ENCODE data around the gene BUD13. TPM values are rescaled to one million over a fixed set of nuclear protein-coding genes. Genes with fewer than 3 reads are reported as not detected.

The BUD13 gene
- total and polyA plus RNA-seq, 8 donors = 12.5 to 41.2 (median 33.4) TPM

DNA sequence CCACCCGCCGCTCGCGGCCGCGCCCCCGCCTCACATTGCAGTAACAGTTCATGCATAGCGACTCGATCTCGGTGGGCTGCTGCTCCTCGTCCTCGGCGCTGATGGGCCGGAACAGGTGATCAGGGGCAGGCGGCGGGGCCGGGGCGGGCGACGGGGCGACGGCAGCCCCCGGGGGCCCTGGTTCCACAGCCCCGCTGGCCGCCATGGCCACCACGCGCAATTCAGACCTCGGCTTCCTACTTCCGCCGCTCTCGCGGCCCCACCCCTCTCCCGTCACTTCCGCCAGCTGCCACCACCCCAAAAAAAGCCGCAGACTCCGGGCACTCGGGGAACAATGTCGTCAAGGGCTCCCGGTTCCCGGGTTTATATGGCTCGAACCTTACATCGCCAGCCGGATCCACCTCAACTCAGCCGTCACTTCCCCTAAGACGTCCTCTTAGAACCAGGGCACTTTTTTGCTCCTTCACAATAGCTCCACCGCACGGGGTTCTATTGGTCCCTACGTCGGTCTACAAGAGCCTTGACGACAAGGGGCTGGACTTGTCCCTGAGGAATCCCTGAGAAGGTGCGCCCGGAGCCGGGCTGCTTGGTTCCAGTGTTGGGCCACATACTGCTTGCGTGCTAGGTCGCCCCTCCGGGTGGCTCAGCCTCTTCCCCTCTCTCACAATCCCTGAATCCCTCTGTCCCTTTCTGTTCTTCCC lies 15.1 kb upstream of the BUD13 start, which contains the start of gene ZPR1:
Gene ZPR1 (minus strand): TSS at position 238 of the 701 bp plus-strand sequence. CDS start 33 bp downstream, at position 205.
- no peaks in the 10 kb centered on the region for H3K9me3 ChIP-seq
- ATAC-seq (peak; percentile 92), DNase-seq (peak; percentile 80 to 97 (median 88))
- H3K4me1 ChIP-seq = peaks cover 13 to 30% of the 10 kb centered on the region in 2 donors
- intact Hi-C loops (cut with DNase I) = no loop called here
- peaks cover 0 to 36% of the 10 kb centered on the region in 2 donors for H3K36me3 ChIP-seq
- H3K4me3 ChIP-seq = peak within 1 kb of the TSS; percentile 71 to 100
- peak within 1 kb of the TSS; percentile 82 to 85 for H3K27ac ChIP-seq
- no peaks in the 10 kb centered on the region for H3K27me3 ChIP-seq
- TF ChIP-seq, protein P1, sequence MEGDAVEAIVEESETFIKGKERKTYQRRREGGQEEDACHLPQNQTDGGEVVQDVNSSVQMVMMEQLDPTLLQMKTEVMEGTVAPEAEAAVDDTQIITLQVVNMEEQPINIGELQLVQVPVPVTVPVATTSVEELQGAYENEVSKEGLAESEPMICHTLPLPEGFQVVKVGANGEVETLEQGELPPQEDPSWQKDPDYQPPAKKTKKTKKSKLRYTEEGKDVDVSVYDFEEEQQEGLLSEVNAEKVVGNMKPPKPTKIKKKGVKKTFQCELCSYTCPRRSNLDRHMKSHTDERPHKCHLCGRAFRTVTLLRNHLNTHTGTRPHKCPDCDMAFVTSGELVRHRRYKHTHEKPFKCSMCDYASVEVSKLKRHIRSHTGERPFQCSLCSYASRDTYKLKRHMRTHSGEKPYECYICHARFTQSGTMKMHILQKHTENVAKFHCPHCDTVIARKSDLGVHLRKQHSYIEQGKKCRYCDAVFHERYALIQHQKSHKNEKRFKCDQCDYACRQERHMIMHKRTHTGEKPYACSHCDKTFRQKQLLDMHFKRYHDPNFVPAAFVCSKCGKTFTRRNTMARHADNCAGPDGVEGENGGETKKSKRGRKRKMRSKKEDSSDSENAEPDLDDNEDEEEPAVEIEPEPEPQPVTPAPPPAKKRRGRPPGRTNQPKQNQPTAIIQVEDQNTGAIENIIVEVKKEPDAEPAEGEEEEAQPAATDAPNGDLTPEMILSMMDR (IDR thresholded peaks at IDR 0.05) = peak in 1 of 2 donors; percentile 23

GRCh38 chr11:116787436-116787785 lies 14.6 kb upstream of the BUD13 start:
- intact Hi-C loops (cut with DNase I) = no loop called here

DNA sequence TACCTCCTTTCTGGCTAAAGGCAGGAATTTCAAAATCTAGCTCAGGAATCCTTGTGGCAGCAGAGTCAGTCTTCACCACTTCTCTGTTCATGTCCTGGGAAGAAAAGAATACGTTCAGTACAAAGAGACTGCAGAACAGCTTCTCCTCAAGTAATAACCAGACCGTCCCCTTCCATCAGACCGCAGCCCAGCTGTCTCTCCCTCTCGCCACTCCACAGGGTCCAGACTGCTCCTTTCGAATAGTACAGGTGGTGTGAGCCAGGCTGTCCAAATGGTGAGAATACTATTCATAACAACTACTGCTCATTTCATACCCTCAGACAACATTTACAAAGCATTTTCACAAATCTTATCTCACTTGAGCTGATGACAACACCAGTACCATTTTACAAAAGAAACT lies 14.2 kb upstream of the BUD13 start:
- DNase-seq (no peak), ATAC-seq (no peak)
- Histone ChIP-seq H3K27ac (no peak overlapping the region), H3K4me3 (peak overlapping the region; percentile 71 to 100), H3K27me3 (no peaks in the 10 kb centered on the region), H3K9me3 (no peaks in the 10 kb centered on the region), H3K36me3 (peaks cover 0 to 46% of the 10 kb centered on the region in 2 donors), H3K4me1 (peaks cover 13 to 30% of the 10 kb centered on the region in 2 donors)
- TF ChIP-seq, protein P1 (IDR thresholded peaks at IDR 0.05) = no peak
- intact Hi-C loops (cut with DNase I) = no loop called here

More at GRCh38 chr11:116787436-116787785, 14.6 kb upstream of the BUD13 start:
- DNase-seq = no peak
- Histone ChIP-seq H3K27me3 (no peaks in the 10 kb centered on the region), H3K4me3 (peak overlapping the region; percentile 71 to 100), H3K27ac (peak overlapping the region; percentile 82 to 85), H3K36me3 (peaks cover 0 to 41% of the 10 kb centered on the region in 2 donors), H3K4me1 (peaks cover 13 to 30% of the 10 kb centered on the region in 2 donors), H3K9me3 (no peaks in the 10 kb centered on the region)
- TF ChIP-seq, protein P1 (IDR thresholded peaks at IDR 0.05) = no peak
- ATAC-seq = no peak

GRCh38 chr11:116786326-116786725 lies 13.5 kb upstream of the BUD13 start:
- DNase-seq (no peak), ATAC-seq (no peak)
- intact Hi-C loops (cut with DNase I) = no loop called here
- Histone ChIP-seq H3K4me1 (peaks cover 10 to 24% of the 10 kb centered on the region in 2 donors), H3K27ac (no peak overlapping the region), H3K4me3 (peak overlapping the region in 1 of 2 donors; percentile 71), H3K9me3 (no peaks in the 10 kb centered on the region), H3K27me3 (no peaks in the 10 kb centered on the region), H3K36me3 (peaks cover 0 to 52% of the 10 kb centered on the region in 2 donors)
- TF ChIP-seq, protein P1 (IDR thresholded peaks at IDR 0.05) = no peak

GRCh38 chr11:116782728-116783127 lies 9.9 kb upstream of the BUD13 start:
- no peak overlapping the region for H3K27ac ChIP-seq
- intact Hi-C loops (cut with DNase I) = no loop called here
- no peak for DNase-seq
- ATAC-seq = no peak
- H3K4me1 ChIP-seq = peaks cover 7 to 18% of the 10 kb centered on the region in 2 donors
- H3K4me3 ChIP-seq = no peak overlapping the region
- no peaks in the 10 kb centered on the region for H3K9me3 ChIP-seq
- no peaks in the 10 kb centered on the region for H3K27me3 ChIP-seq
- H3K36me3 ChIP-seq = peaks cover 0 to 88% of the 10 kb centered on the region in 2 donors
- TF ChIP-seq, protein P1 (IDR thresholded peaks at IDR 0.05) = no peak
